Lung (tissue), 12 donors: ENCODE measurements around the gene C16orf90. TPM values are rescaled to one million over a fixed set of nuclear protein-coding genes. Genes with fewer than 3 reads are reported as not detected.

ENCODE experiments used
- ATAC-seq: fragments of 200-7000 bp; cut with Tn5 transposase; one replicate; pipeline ENCODE4 v1.9.1; 2020; ENCODE audit warnings: moderate number of reproducible peaks; ENCODE audit not compliant: insufficient read depth, low FRiP score
- DNase-seq, 3 donors: peaks; one replicate each; pipeline ENCODE4 v3.0.0-alpha.2; 2013 to 2017
- H3K27ac ChIP-seq, 2 donors: one replicate each; pipeline ENCODE4 v1.5.1; 2013; ENCODE audit warnings: mild to moderate bottlenecking in 2 of 2, moderate library complexity in 2 of 2, control low read depth in 1 of 2, inconsistent platforms in 1 of 2, low read depth in 1 of 2, low read length in 1 of 2
- H3K27me3 ChIP-seq, 3 donors: one replicate each; pipeline ENCODE4 v1.5.1; 2013; ENCODE audit warnings: low read length in 2 of 3; ENCODE audit not compliant: control insufficient read depth in 3 of 3, insufficient read depth in 3 of 3
- H3K36me3 ChIP-seq, 4 donors: one replicate each; pipeline ENCODE4 v1.5.1; 2013; ENCODE audit warnings: low read length in 4 of 4, mild to moderate bottlenecking in 1 of 4, moderate library complexity in 1 of 4; ENCODE audit not compliant: control insufficient read depth in 4 of 4, insufficient read depth in 4 of 4
- H3K4me1 ChIP-seq, 5 donors: one replicate each; pipeline ENCODE4 v1.5.1; 2013; ENCODE audit warnings: low read length in 5 of 5, mild to moderate bottlenecking in 2 of 5, moderate library complexity in 1 of 5; ENCODE audit not compliant: control insufficient read depth in 5 of 5, insufficient read depth in 5 of 5
- H3K4me3 ChIP-seq: one replicate; pipeline ENCODE4 v1.5.1; 2013; ENCODE audit warnings: mild to moderate bottlenecking, control low read depth, moderate library complexity
- H3K9ac ChIP-seq, 2 donors: one replicate each; pipeline ENCODE4 v1.5.1; 2013; ENCODE audit warnings: low read length in 2 of 2, control low read depth in 1 of 2; ENCODE audit not compliant: insufficient read depth in 1 of 2
- H3K9me3 ChIP-seq, 4 donors: one replicate each; pipeline ENCODE4 v1.5.1; 2013; ENCODE audit warnings: low read length in 3 of 4, mild to moderate bottlenecking in 1 of 4, moderate library complexity in 1 of 4; ENCODE audit not compliant: control insufficient read depth in 4 of 4, insufficient read depth in 3 of 4
- WGBS, 2 donors: extraction: QIAGEN DNeasy Blood & Tissue Kit; methylation state at CpG; one replicate each; pipeline ENCODE4 v1.1.7; 2013; 5-methylcytosine and 5-hydroxymethylcytosine counted together
- polyA plus RNA-seq, 2 donors: library from polyadenylated mRNA; stranded (reverse); fragments of 200-250 nt; gene quantifications; one replicate each; pipeline ENCODE4 v1.2.1, GENCODE V29; 2013
- total RNA-seq, 2 donors: library from RNA; depleted of rRNA in 1 of 2; stranded (reverse); fragments of >200 nt in 1 of 2; gene quantifications; one replicate each; pipeline ENCODE4 v1.2.1, GENCODE V29; 2014 to 2021
- TF ChIP-seq, protein P1 (sequence below): IDR thresholded peaks from 2 replicates; pipeline ENCODE4 v1.5.1; 2012; ENCODE audit warnings: mild to moderate bottlenecking; ENCODE audit errors: control extremely low read depth, extremely low read depth
- donor health status: control.
- donor health status: control.
- donor health status: Bipolar disorder and iron deficiency.
- donor health status: healthy.
- donor health status: DM: yes; HTN: yes; CAD: no.

The C16orf90 gene
- total and polyA plus RNA-seq, 4 donors = not detected

- no peak for ATAC-seq
- Histone ChIP-seq H3K27ac (no peak overlapping the region), H3K36me3 (peaks cover 6 to 64% (median 21%) of the 10 kb centered on the region in 4 donors), H3K9ac (no peak overlapping the region), H3K27me3 (no peaks in the 10 kb centered on the region), H3K9me3 (no peaks in the 10 kb centered on the region), H3K4me1 (peaks cover 0 to 3% (median 0%) of the 10 kb centered on the region in 5 donors), H3K4me3 (no peak overlapping the region)
- TF ChIP-seq, protein P1, sequence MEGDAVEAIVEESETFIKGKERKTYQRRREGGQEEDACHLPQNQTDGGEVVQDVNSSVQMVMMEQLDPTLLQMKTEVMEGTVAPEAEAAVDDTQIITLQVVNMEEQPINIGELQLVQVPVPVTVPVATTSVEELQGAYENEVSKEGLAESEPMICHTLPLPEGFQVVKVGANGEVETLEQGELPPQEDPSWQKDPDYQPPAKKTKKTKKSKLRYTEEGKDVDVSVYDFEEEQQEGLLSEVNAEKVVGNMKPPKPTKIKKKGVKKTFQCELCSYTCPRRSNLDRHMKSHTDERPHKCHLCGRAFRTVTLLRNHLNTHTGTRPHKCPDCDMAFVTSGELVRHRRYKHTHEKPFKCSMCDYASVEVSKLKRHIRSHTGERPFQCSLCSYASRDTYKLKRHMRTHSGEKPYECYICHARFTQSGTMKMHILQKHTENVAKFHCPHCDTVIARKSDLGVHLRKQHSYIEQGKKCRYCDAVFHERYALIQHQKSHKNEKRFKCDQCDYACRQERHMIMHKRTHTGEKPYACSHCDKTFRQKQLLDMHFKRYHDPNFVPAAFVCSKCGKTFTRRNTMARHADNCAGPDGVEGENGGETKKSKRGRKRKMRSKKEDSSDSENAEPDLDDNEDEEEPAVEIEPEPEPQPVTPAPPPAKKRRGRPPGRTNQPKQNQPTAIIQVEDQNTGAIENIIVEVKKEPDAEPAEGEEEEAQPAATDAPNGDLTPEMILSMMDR = no peak
- 92 to 95% methylated on average over 32 of the region's 32 CpGs for WGBS, 2 donors
- DNase-seq = no peak
Observed at GRCh38 chr16:3481696-3482658, 13.3 kb downstream of the C16orf90 start.

DNA sequence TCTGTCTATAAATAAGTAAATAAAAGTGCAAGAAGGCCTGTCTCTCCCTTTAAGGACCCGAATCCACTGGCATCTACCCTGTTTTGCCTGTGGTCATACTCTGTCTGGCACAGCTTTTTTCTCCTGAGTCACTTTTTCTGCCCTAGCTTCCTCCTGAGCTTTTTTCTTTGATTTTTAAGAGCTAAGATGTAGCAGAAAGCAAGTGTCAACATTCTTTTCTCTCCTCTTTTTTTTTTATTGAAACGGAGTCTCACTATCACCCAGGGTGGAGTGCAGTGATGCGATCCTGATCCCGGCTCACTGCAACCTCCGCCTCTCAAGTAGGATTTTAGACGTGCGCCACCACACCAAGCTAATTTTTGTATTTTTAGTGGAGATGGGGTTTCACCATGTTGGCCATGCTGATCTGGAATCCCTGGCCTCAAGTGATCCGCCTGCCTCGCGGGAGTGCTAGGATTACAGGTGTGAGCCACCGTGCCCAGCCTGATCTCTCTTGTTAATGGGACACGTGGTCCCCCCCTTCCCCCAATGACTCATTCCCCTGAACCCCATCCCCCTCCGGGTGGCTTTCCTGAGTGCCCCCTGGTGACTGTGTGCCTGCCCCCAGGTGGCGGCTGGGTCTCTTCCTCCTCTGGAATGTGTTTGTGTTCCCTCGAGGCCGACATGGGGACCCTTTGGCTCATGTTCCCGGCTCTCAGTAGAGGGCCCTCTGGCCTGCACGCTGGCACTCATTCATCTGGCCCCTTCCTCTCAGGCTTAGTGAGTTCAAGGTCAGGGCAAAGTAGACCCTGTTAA is 14.2 kb downstream of the C16orf90 start:
- peaks cover 0 to 3% (median 2%) of the 10 kb centered on the region in 5 donors for H3K4me1 ChIP-seq
- H3K27me3 ChIP-seq = no peaks in the 10 kb centered on the region
- no peak overlapping the region for H3K9ac ChIP-seq
- peaks cover 6 to 56% (median 21%) of the 10 kb centered on the region in 4 donors for H3K36me3 ChIP-seq
- TF ChIP-seq, protein P1 = no peak
- WGBS, 2 donors = 73 to 77% methylated on average over 18 of the region's 18 CpGs
- ATAC-seq = no peak
- no peaks in the 10 kb centered on the region for H3K9me3 ChIP-seq
- H3K27ac ChIP-seq = no peak overlapping the region
- H3K4me3 ChIP-seq = no peak overlapping the region
- no peak for DNase-seq

GRCh38 chr16:3479654-3480216 is 15.6 kb downstream of the C16orf90 start:
- H3K27ac ChIP-seq = no peak overlapping the region
- H3K36me3 ChIP-seq = peaks cover 6 to 42% (median 17%) of the 10 kb centered on the region in 4 donors
- DNase-seq = no peak
- ATAC-seq = no peak
- TF ChIP-seq, protein P1 = no peak
- H3K27me3 ChIP-seq = no peaks in the 10 kb centered on the region
- WGBS, 2 donors = 84 to 92% methylated on average over 12 of the region's 12 CpGs
- no peaks in the 10 kb centered on the region for H3K9me3 ChIP-seq
- no peak overlapping the region for H3K4me3 ChIP-seq
- H3K4me1 ChIP-seq = peaks cover 0 to 3% (median 2%) of the 10 kb centered on the region in 5 donors
- H3K9ac ChIP-seq = no peak overlapping the region
